Measurements from ENCODE around the gene MUCL3.
"Not testable (repeated sequence)": the region's sequence is repeated elsewhere in the genome, so short reads cannot be mapped to it uniquely, and the experiment has no call there.

MUCL3 gene

GRCh38 chr6:30979690-30980089 is 38.9 kb downstream of the MUCL3 start:
- DNase-seq (ENCODE audit: low spot score) = no peak

- DNase-seq (ENCODE audit: low spot score) = peak; percentile 68
These were observed 41.4 kb downstream of the MUCL3 start for GRCh38 chr6:30981942-30982772.

- DNase-seq (ENCODE audit: low spot score) = no peak
These were observed 42.7 kb downstream of the MUCL3 start, which contains the start of gene MUC21 for GRCh38 chr6:30983439-30983838. MUC21 (plus strand) TSS chr6:30983718; CDS start chr6:30983959, 241 bp downstream.

GRCh38 chr6:30985490-30985889 is 44.7 kb downstream of the MUCL3 start:
- DNase-seq (ENCODE audit: low spot score) = no peak

GRCh38 chr6:30987304-30987703 is 46.5 kb downstream of the MUCL3 start:
- no peak for DNase-seq (ENCODE audit: low spot score)

- no peak for DNase-seq (ENCODE audit: low spot score)
These were observed 47.5 kb downstream of the MUCL3 start for GRCh38 chr6:30988209-30988825.

GRCh38 chr6:30990422-30991086 is 49.8 kb downstream of the MUCL3 start:
- DNase-seq (ENCODE audit: low spot score) = no peak

- no peak for DNase-seq (ENCODE audit: low spot score)
These were observed 51.1 kb downstream of the MUCL3 start for GRCh38 chr6:30991891-30992290.

- DNase-seq (ENCODE audit: low spot score) = no peak
These were observed 56.5 kb downstream of the MUCL3 start for GRCh38 chr6:30997301-30997700.

- DNase-seq (ENCODE audit: low spot score) = no peak
These were observed 58.0 kb downstream of the MUCL3 start for GRCh38 chr6:30998785-30999184.

- not testable (repeated sequence) for DNase-seq (ENCODE audit: low spot score)
These were observed 59.5 kb downstream of the MUCL3 start for GRCh38 chr6:31000067-31000860.

GRCh38 chr6:31001281-31001888 is 60.6 kb downstream of the MUCL3 start:
- no peak for DNase-seq (ENCODE audit: low spot score)

GRCh38 chr6:31002471-31002870 is 61.7 kb downstream of the MUCL3 start:
- no peak for DNase-seq (ENCODE audit: low spot score)
